ENCODE data around the gene MTA2.
"Not testable (repeated sequence)": the region's sequence is repeated elsewhere in the genome, so short reads cannot be mapped to it uniquely, and the experiment has no call there.

The MTA2 gene

DNA sequence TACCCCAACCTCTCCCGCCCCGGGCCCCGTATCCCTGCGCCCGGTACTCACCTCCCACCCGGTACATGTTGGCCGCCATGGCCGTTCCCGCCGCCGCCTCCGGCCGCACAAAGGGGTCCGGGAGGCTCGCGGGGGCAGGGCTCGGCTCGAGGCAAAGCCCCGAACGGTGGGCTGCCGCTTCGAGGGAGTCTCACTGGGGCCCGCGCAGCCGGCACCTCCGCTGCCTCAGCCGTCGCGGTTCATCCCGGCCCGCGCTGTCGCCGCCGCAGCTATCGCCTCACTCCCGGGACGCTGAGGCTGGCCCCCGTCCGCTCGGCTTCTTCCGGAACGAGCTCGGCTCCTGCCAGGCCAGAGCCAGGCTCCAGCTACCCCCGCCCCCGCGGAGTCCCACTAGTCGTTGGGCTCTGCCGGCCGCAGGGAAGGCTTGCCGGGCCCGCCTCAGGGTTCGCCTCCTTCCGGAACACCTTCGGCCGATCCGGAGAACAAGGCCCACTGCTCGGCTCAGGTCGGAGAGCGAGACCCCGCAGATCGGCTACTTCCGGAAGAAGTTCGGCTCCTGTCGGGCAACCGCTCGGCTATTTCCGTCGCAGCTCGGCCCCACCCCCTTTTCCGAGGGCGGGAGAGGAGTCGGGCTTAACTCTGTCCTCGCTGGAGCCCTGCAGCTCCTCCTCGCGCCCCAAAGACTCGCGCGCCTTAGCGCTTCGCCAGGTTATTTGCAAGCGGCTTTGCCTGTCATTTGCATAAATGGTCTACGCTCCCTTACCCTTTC lies at the start of gene MTA2:
MTA2 (minus strand) TSS at position 494 of the 769 bp plus-strand sequence; CDS start at position 79, 415 bp downstream.
- DNase-seq: peak; percentile 98

- DNase-seq: not testable (repeated sequence)
Measured at GRCh38 chr11:62650283-62650682, 48.6 kb upstream of the MTA2 start.

DNA sequence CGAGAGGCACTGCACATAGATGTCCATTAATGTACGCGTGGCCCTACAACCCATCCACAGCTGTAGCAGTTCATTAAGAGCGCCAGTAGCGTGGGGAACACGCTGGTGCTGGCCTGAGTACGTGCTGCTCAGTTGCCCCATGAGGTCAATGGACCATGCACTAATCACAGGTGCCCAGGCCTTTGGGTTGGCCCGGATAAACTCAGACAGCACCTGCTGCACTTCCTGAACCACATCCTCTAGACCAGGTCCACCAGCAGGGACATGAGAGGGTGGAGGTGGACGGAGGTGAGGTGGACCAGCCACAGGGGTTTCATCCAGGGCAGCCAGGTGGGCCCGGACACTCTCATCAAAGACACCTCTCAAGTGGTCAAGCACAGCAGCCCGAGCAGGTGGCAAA lies 47.8 kb upstream of the MTA2 start:
- DNase-seq: no peak

- DNase-seq: no peak
Measured at GRCh38 chr11:62648967-62649364, 47.3 kb upstream of the MTA2 start.

- no peak for DNase-seq
Measured at GRCh38 chr11:62648185-62648966, 46.7 kb upstream of the MTA2 start.

- DNase-seq: no peak
Measured at GRCh38 chr11:62647609-62648005, 45.9 kb upstream of the MTA2 start.

GRCh38 chr11:62646825-62647608 lies 45.4 kb upstream of the MTA2 start:
- no peak for DNase-seq

DNA sequence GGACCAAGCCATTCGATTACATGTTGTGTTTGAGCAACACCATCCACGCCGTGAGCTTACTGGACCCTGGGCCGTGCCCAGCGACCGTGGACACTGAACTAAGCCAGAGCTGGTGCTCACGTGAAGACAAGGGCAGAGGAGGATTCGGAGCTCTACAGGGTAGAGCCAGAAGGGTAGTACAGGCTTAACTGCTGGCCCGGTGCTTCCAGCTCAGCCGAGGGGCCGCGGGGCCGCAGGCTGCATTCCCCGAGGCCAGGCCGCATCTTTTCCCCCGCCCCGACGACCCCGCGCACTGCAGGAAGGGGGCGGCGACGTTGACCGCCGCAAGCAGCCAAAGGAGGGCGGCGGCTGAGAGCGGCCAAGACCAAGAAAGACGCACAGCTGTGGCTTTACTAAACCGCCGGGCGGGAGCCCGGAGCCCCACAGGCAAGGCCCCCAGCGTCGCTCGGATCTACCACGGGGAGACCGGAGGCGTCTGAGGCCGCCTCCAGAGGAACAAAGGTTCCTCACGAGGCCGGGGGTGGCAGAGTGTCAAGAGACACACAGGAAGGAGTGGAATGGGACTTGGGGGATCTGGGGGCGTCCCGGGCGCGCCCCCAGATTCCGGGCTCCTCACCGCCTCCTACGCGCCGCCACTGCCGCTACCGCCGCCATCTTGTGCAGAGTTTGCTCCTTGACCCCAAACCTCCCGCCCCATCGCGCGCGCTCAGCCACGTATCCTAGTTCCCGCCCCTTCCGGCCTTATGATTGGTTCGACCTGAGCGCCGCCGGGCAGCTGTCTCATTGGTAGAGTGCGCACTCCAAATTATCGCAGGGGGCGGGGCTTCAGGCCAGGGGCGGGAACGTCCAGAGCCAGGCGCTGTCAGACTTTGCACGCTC lies 44.5 kb upstream of the MTA2 start, which contains the start of gene GANAB:
GANAB (minus strand) TSS at position 668 of the 879 bp plus-strand sequence; CDS start at position 654, 14 bp downstream.
- DNase-seq: peak; percentile 97

GRCh38 chr11:62645671-62645945 lies 43.9 kb upstream of the MTA2 start:
- DNase-seq: no peak

GRCh38 chr11:62644220-62644619 lies 42.6 kb upstream of the MTA2 start:
- DNase-seq: no peak

- DNase-seq: no peak
Measured at GRCh38 chr11:62632492-62632891, 30.8 kb upstream of the MTA2 start.

GRCh38 chr11:62627713-62628112 lies 26.0 kb upstream of the MTA2 start:
- DNase-seq: no peak

DNA sequence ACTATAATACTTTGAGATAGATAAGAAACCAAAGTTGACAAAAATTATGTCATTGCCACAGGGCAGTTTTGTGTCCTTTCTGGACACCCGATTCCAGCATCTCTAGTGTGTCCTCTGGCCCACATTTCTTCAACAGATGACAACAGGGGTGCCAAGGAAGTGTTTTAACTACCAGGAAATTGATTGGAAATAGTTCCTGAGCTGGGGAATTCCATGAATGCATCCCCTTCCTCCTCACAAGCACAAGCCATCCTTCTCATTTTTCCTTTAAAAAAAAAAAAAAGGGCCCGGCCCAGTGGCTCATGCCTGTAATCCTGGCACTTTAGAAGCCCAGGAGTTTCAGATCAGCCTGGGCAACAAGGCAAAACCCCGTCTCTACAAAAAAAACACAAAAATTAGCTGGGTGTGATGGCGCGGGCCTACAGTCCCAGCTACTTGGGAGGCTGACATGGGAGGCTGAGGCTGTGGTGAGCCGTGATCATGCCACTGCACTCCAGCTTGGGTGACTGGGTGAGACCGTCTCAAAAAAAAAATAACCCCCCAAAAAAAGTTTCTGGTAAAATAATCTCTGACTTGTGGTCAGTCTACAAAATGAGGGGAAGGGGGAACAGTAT lies 20.9 kb upstream of the MTA2 start:
- DNase-seq: no peak

DNA sequence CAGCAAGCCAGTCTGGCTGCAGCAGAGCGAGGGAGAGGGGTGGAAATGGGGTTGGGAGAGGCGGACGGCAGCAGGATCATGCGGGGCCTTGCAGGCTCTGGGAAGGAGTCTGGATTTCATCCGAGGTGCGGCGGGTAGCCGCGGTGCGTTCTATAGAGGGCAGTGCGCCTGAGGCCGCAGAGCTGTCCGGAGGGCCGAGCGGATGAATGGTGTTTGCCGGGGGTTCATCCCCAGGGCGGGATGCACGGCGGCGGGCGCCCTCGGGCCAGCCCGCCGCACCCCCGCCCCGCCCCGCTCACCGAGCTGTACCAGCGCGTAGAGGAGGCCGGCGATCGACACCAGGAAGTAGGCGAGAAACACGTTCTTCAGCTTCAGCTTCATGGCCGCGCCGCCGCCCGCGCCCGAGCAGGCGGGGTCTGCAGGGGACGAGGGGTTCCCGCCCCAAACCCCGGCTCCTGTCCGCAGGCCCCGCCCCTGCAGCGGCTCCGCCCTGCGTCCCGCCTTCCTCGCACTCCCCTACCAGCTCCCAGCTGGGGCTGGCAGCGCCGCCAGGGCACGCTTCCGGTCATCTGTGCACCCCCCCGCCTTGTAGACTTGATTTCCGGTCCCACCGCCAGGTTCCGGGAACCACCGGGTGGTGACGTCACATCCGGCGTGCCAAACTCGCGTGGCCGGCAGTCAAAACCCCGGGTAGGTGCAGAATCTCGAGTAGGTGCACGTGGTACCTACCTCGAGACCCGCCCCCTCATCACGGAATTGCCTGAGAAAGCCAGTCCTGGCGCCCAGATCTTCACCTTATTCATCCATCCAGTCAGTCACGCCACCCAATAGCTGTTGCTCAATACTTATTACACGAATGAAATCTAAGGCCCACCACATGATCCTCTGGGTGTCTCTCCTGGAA lies 20.2 kb upstream of the MTA2 start, which contains the start of gene B3GAT3:
B3GAT3 (minus strand) TSS at position 420 of the 904 bp plus-strand sequence; CDS start at position 381, 39 bp downstream.
- DNase-seq: peak; percentile 99

DNA sequence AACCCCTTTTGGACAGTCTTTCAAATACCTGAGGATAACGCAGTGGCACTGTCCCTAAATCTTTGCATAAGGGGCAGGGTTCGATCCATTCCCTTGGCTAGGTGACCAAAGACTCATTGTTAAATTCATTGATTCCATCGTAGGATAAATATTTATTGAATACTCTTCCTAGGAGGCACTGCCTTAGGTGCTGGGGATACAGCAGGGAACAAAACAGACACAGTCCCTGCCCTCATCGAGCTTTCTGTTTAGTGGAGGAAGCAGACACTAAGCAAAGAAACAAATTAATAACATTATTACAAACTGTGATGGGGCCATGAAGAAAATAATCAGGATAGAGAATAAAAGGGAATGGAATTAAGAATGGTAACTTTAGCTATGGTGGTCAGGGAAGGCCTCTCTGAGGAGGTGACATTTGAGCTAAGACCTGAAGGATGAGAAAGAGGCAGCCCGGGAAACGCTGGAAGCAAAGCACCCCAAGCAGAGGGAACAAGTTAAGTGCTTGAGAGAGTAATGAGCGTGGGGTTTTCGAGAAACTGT lies 19.4 kb upstream of the MTA2 start:
- DNase-seq: no peak

DNA sequence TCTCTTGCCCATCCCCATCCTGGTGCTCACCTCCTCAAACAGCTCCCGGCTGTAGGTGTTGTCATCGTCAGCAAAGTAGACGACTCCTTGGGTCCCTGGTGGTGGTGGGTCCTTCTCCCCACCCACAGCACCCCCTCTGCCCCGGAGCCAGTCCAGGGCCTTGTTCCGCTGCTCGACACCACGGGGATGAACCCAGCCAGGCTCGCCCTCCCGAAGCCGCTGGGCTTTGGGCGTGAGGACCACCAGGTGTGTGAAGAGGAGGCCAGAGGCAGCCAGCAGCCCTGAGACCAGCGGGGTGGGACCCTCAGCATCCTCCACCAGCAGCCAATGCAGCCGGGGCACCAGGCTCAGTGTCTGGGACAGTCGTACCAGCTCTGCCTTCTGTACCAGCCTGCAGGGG lies 15.3 kb upstream of the MTA2 start:
- DNase-seq: not testable (repeated sequence)

- no peak for DNase-seq
Measured at GRCh38 chr11:62615521-62615920, 13.9 kb upstream of the MTA2 start.

DNA sequence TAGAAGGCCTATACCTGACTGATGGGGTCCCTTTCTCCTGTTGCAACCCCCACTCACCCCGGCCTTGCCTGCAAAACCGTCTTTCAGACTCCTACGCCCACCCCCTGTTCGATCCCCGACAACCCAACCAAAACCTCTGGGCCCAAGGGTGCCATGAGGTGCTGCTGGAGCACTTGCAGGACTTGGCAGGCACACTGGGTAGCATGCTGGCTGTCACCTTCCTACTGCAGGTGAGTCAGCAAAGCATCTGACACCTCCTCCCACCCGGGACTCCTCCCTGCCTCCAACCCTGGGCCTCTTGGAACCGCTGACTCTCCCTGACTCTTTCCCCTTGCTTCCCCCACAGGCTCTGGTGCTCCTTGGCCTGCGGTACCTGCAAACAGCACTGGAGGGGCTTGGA lies 12.6 kb upstream of the MTA2 start:
- no peak for DNase-seq

GRCh38 chr11:62613291-62613778 lies 11.7 kb upstream of the MTA2 start:
- DNase-seq: peak; percentile 20
